Measurements from ENCODE around the gene LEMD2.

The LEMD2 gene

GRCh38 chr6:33766921-33767907 is 21.7 kb downstream of the LEMD2 start:
- no peaks in the 10 kb centered on the region for H3K27me3 ChIP-seq (replicated peaks; ENCODE audit: control insufficient read depth, insufficient read depth, low read length, poor library complexity, severe bottlenecking)
- H3K4me1 ChIP-seq (ENCODE audit: control insufficient read depth, insufficient read depth, low read length, poor library complexity, severe bottlenecking) = no peaks in the 10 kb centered on the region
- no peak overlapping the region for H3K4me3 ChIP-seq (ENCODE audit: insufficient read depth, low read depth, low read length, poor library complexity, severe bottlenecking)
- no peak overlapping the region for H3K27ac ChIP-seq (ENCODE audit: insufficient read depth, low read length, poor library complexity, severe bottlenecking)
- peaks cover under 1% of the 10 kb centered on the region for H3K36me3 ChIP-seq (ENCODE audit: control insufficient read depth, insufficient read depth, low read length)
- DNase-seq = no peak
- H3K9me3 ChIP-seq (ENCODE audit: control insufficient read depth, low read length) = no peaks in the 10 kb centered on the region

GRCh38 chr6:33765368-33765767 is 23.6 kb downstream of the LEMD2 start:
- Histone ChIP-seq H3K36me3 (ENCODE audit: control insufficient read depth, insufficient read depth, low read length) (no peaks in the 10 kb centered on the region), H3K4me1 (ENCODE audit: control insufficient read depth, insufficient read depth, low read length, poor library complexity, severe bottlenecking) (no peaks in the 10 kb centered on the region), H3K27ac (ENCODE audit: insufficient read depth, low read length, poor library complexity, severe bottlenecking) (no peak overlapping the region), H3K27me3 (replicated peaks; ENCODE audit: control insufficient read depth, insufficient read depth, low read length, poor library complexity, severe bottlenecking) (no peaks in the 10 kb centered on the region), H3K9me3 (ENCODE audit: control insufficient read depth, low read length) (no peaks in the 10 kb centered on the region), H3K4me3 (ENCODE audit: insufficient read depth, low read depth, low read length, poor library complexity, severe bottlenecking) (no peak overlapping the region)
- no peak for DNase-seq

- DNase-seq = no peak
- Histone ChIP-seq H3K4me1 (ENCODE audit: control insufficient read depth, insufficient read depth, low read length, poor library complexity, severe bottlenecking) (no peaks in the 10 kb centered on the region), H3K27ac (ENCODE audit: insufficient read depth, low read length, poor library complexity, severe bottlenecking) (no peak overlapping the region), H3K4me3 (ENCODE audit: insufficient read depth, low read depth, low read length, poor library complexity, severe bottlenecking) (no peak overlapping the region), H3K9me3 (ENCODE audit: control insufficient read depth, low read length) (no peaks in the 10 kb centered on the region), H3K36me3 (ENCODE audit: control insufficient read depth, insufficient read depth, low read length) (no peaks in the 10 kb centered on the region), H3K27me3 (replicated peaks; ENCODE audit: control insufficient read depth, insufficient read depth, low read length, poor library complexity, severe bottlenecking) (no peaks in the 10 kb centered on the region)
Measured at GRCh38 chr6:33764036-33764435, 24.9 kb downstream of the LEMD2 start.

GRCh38 chr6:33763483-33763882 is 25.4 kb downstream of the LEMD2 start:
- H3K27me3 ChIP-seq (replicated peaks; ENCODE audit: control insufficient read depth, insufficient read depth, low read length, poor library complexity, severe bottlenecking) = no peaks in the 10 kb centered on the region
- H3K27ac ChIP-seq (ENCODE audit: insufficient read depth, low read length, poor library complexity, severe bottlenecking) = no peak overlapping the region
- H3K4me1 ChIP-seq (ENCODE audit: control insufficient read depth, insufficient read depth, low read length, poor library complexity, severe bottlenecking) = no peaks in the 10 kb centered on the region
- no peak for DNase-seq
- H3K9me3 ChIP-seq (ENCODE audit: control insufficient read depth, low read length) = no peaks in the 10 kb centered on the region
- no peaks in the 10 kb centered on the region for H3K36me3 ChIP-seq (ENCODE audit: control insufficient read depth, insufficient read depth, low read length)
- H3K4me3 ChIP-seq (ENCODE audit: insufficient read depth, low read depth, low read length, poor library complexity, severe bottlenecking) = no peak overlapping the region

GRCh38 chr6:33762713-33763112 is 26.2 kb downstream of the LEMD2 start:
- Histone ChIP-seq H3K9me3 (ENCODE audit: control insufficient read depth, low read length) (no peaks in the 10 kb centered on the region), H3K4me1 (ENCODE audit: control insufficient read depth, insufficient read depth, low read length, poor library complexity, severe bottlenecking) (no peaks in the 10 kb centered on the region), H3K4me3 (ENCODE audit: insufficient read depth, low read depth, low read length, poor library complexity, severe bottlenecking) (no peak overlapping the region), H3K27ac (ENCODE audit: insufficient read depth, low read length, poor library complexity, severe bottlenecking) (no peak overlapping the region), H3K36me3 (ENCODE audit: control insufficient read depth, insufficient read depth, low read length) (no peaks in the 10 kb centered on the region), H3K27me3 (replicated peaks; ENCODE audit: control insufficient read depth, insufficient read depth, low read length, poor library complexity, severe bottlenecking) (no peaks in the 10 kb centered on the region)
- DNase-seq = no peak

GRCh38 chr6:33761922-33762629 is 26.9 kb downstream of the LEMD2 start:
- Histone ChIP-seq H3K36me3 (ENCODE audit: control insufficient read depth, insufficient read depth, low read length) (no peaks in the 10 kb centered on the region), H3K9me3 (ENCODE audit: control insufficient read depth, low read length) (no peaks in the 10 kb centered on the region), H3K4me3 (ENCODE audit: insufficient read depth, low read depth, low read length, poor library complexity, severe bottlenecking) (no peak overlapping the region), H3K27ac (ENCODE audit: insufficient read depth, low read length, poor library complexity, severe bottlenecking) (no peak overlapping the region), H3K27me3 (replicated peaks; ENCODE audit: control insufficient read depth, insufficient read depth, low read length, poor library complexity, severe bottlenecking) (no peaks in the 10 kb centered on the region), H3K4me1 (ENCODE audit: control insufficient read depth, insufficient read depth, low read length, poor library complexity, severe bottlenecking) (no peaks in the 10 kb centered on the region)
- no peak for DNase-seq

GRCh38 chr6:33761581-33761921 is 27.4 kb downstream of the LEMD2 start:
- no peaks in the 10 kb centered on the region for H3K9me3 ChIP-seq (ENCODE audit: control insufficient read depth, low read length)
- H3K27ac ChIP-seq (ENCODE audit: insufficient read depth, low read length, poor library complexity, severe bottlenecking) = no peak overlapping the region
- H3K4me3 ChIP-seq (ENCODE audit: insufficient read depth, low read depth, low read length, poor library complexity, severe bottlenecking) = no peak overlapping the region
- H3K4me1 ChIP-seq (ENCODE audit: control insufficient read depth, insufficient read depth, low read length, poor library complexity, severe bottlenecking) = no peaks in the 10 kb centered on the region
- no peaks in the 10 kb centered on the region for H3K36me3 ChIP-seq (ENCODE audit: control insufficient read depth, insufficient read depth, low read length)
- DNase-seq = no peak
- no peaks in the 10 kb centered on the region for H3K27me3 ChIP-seq (replicated peaks; ENCODE audit: control insufficient read depth, insufficient read depth, low read length, poor library complexity, severe bottlenecking)

- no peak overlapping the region for H3K4me3 ChIP-seq (ENCODE audit: insufficient read depth, low read depth, low read length, poor library complexity, severe bottlenecking)
- no peaks in the 10 kb centered on the region for H3K36me3 ChIP-seq (ENCODE audit: control insufficient read depth, insufficient read depth, low read length)
- no peak for DNase-seq
- H3K4me1 ChIP-seq (ENCODE audit: control insufficient read depth, insufficient read depth, low read length, poor library complexity, severe bottlenecking) = no peaks in the 10 kb centered on the region
- H3K9me3 ChIP-seq (ENCODE audit: control insufficient read depth, low read length) = no peaks in the 10 kb centered on the region
- H3K27ac ChIP-seq (ENCODE audit: insufficient read depth, low read length, poor library complexity, severe bottlenecking) = no peak overlapping the region
- H3K27me3 ChIP-seq (replicated peaks; ENCODE audit: control insufficient read depth, insufficient read depth, low read length, poor library complexity, severe bottlenecking) = no peaks in the 10 kb centered on the region
Measured at GRCh38 chr6:33759887-33760629, 28.9 kb downstream of the LEMD2 start.

- Histone ChIP-seq H3K27ac (ENCODE audit: insufficient read depth, low read length, poor library complexity, severe bottlenecking) (no peak overlapping the region), H3K4me1 (ENCODE audit: control insufficient read depth, insufficient read depth, low read length, poor library complexity, severe bottlenecking) (no peaks in the 10 kb centered on the region), H3K9me3 (ENCODE audit: control insufficient read depth, low read length) (no peaks in the 10 kb centered on the region), H3K27me3 (replicated peaks; ENCODE audit: control insufficient read depth, insufficient read depth, low read length, poor library complexity, severe bottlenecking) (no peaks in the 10 kb centered on the region), H3K4me3 (ENCODE audit: insufficient read depth, low read depth, low read length, poor library complexity, severe bottlenecking) (no peak overlapping the region), H3K36me3 (ENCODE audit: control insufficient read depth, insufficient read depth, low read length) (no peaks in the 10 kb centered on the region)
- DNase-seq = no peak
Measured at GRCh38 chr6:33758815-33759216, 30.1 kb downstream of the LEMD2 start.

All from effector memory CD4-positive, alpha-beta T cell (primary cell).